HG02763 (cell line): ENCODE measurements around the gene TBPL1.
"Not testable (repeated sequence)": the region's sequence is repeated elsewhere in the genome, so short reads cannot be mapped to it uniquely, and the experiment has no call there.

Experiments
- ATAC-seq: cut with Tn5 transposase; IDR thresholded peaks from one replicate; pipeline ENCODE4 v1.9.1; 2021; ENCODE audit warnings: mild to moderate bottlenecking, moderate library complexity; ENCODE audit not compliant: unreplicated experiment

Gene TBPL1

GRCh38 chr6:133973109-133973971, 20.3 kb downstream of the TBPL1 start:
- no peak for ATAC-seq

DNA sequence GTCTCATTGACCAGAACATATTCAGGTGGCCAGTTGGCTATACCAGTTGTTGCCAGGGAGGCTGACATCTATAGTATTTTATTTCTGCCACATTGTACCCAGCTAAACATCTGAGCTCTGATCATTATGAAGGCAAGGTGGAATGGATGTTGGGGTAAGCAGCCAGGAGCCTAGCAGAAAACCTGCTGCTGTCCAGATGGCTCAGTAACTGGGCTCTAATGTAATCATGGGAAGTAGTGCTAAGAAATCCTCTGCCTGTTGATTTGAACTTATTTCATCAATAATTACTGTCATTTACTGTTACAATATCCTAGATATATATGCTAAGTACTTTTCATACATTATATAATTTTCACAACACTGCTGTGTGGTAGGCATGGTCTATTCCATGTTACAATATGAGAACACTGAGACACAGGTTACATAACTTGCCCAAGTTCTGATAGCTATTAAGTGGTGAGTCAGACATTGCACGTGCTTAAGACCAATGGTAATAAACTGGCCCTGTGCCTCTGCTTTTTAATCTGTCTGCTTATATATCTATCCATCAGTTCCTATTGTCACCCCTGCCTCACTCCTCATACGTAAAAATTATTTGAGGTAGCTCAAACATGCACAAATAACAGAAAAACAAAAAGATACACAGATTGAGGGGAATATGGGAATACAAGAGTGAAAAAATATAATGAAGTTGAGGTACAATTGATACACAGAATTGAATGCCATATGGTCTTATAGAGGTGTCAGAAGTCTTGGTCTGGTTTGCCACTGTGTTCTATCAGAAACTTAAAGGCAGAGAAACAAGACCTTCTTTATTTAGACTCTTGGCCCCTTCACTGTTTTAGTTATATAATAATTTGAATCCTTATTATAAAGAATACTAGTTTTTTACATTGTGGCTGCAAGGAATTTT, 25.2 kb downstream of the TBPL1 start:
- ATAC-seq, result peak; percentile 61

- ATAC-seq, result no peak
Observed at GRCh38 chr6:133978896-133979240, 25.8 kb downstream of the TBPL1 start.

GRCh38 chr6:133979269-133979963, 26.4 kb downstream of the TBPL1 start:
- ATAC-seq, result not testable (repeated sequence)

DNA sequence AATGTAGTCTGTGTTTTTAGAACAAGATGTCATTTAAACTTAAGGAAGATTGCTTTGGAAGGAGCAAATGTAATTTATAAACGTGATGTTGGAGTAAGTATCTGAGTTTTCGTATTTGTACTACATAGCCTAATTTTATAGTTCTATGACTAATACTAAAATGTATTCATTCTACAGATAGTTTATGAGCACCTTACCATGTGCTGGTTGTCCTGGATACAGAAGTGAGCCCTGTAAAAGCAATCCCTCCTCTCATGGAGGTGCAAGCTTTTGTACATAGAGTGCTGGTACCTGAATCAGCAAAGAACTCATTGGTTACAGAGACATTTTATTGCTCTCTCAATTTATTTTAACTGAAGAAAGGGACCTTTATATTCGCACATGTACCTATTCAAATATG, 27.1 kb downstream of the TBPL1 start:
- no peak for ATAC-seq

- no peak for ATAC-seq
Observed at GRCh38 chr6:133983099-133983939, 30.3 kb downstream of the TBPL1 start.

- no peak for ATAC-seq
Observed at GRCh38 chr6:133985970-133986369, 32.9 kb downstream of the TBPL1 start.

DNA sequence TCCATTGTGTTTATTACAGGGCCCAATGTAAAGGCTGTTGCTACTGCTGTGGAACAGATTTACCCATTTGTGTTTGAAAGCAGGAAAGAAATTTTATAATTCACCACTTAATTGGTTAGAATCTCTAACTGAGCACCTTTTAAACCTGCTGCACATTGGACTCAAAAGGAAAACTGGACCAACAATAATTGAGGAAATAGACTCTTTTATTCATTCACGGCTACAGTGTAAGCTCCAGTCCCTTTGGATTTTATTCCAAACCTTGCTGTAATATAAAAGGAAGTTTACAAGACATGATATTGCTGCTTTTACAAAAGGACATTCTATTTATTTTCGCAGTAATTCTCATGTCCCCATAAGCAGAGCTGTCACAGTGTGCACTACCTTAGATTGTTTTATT, 33.9 kb downstream of the TBPL1 start:
- no peak for ATAC-seq

- ATAC-seq, result no peak
Observed at GRCh38 chr6:133989525-133989924, 36.5 kb downstream of the TBPL1 start.

DNA sequence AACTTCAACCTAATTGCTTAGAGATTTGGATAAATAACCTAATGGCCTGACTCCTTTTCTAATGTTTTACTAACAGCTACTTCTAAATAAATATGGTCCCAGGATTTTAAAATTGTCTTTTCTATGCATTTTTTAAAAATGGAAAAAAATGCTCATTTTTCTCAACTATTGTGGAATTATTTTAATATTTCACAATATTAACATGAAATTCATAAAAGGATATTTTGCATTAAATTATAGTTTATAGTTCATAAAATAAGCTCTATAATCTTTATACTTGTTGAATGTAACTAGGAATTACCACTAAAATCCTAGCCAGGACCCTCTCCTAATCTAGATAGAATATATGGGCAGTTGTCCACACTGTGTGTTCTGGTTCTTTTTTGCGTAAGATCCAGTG, 37.3 kb downstream of the TBPL1 start:
- ATAC-seq, result no peak

DNA sequence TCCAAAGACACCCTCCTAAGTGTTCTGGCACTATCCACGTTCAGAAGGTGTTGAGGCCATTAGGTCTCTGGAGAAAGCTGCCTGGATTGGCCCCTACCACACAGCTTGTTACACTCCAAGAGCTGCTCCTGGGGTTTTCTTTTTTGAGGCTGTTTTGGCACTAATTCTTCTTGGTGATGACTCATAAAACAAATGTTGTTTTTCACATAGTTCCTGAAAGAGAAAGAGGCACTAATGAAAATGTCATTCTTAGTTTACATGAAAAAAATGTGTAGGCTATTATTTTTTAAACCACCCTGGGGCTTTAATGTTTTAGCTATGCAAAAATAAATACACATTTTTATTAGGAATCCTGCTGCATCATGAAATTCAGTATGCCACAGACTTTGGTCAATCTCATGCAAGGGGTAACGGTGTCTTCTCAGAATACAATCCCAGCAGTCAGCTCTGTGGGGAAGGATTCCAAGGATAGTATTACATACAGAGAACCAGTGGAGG, 38.1 kb downstream of the TBPL1 start:
- ATAC-seq, result no peak

DNA sequence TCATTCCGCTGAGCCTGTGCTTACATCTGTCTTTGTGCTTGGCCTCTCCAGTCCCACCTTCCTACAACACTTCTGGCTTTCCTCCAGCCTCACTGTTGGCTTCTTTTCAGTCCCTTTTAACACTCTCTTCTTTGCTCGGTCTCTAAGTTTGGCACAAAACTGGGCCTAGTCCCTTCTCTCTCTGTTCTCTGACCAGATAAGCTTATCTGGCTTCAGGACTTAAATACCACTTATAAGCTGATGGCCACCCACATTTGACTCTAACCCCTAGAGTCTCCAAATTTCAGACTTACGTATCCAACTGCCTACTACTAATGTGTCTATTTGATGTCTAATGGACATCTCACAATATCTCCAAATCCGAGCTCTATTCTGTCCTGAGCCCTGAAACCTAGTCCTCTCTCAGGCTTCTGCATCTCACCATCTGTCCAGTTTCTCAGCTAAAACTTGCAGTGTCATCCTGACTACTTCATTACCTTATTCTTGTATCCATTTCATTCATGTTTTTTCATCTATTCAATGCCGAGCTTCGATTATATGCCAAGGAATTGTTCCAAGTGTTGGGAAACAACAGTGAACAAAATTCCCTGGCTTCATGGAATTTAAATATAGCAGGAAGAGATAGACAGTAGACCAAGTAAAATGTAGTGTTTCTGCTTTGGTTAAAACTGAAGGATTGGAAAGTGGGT, 40.1 kb downstream of the TBPL1 start:
- ATAC-seq, result no peak

DNA sequence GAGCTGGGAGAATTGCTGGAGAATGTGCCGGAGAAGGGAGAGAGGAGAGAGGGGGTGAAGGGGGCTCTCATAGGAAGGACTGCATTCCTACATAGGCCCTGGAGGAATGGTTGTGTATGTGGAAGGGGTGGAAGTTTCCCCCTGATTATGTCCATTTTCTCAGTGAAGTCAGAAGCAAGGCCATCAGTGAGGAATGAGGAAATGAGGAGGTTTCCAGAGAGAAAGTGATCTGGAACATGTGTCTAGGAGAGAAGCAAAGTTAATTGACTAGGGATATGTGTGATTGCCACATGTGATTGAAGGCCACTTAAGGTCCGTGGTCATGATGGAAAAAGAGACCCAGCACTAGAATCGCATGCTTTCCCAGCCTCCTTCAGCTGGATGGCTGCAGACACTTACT, 42.3 kb downstream of the TBPL1 start:
- ATAC-seq, result no peak

GRCh38 chr6:133995758-133996157, 42.7 kb downstream of the TBPL1 start:
- no peak for ATAC-seq

- ATAC-seq, result no peak
Observed at GRCh38 chr6:133997267-133997666, 44.2 kb downstream of the TBPL1 start.

DNA sequence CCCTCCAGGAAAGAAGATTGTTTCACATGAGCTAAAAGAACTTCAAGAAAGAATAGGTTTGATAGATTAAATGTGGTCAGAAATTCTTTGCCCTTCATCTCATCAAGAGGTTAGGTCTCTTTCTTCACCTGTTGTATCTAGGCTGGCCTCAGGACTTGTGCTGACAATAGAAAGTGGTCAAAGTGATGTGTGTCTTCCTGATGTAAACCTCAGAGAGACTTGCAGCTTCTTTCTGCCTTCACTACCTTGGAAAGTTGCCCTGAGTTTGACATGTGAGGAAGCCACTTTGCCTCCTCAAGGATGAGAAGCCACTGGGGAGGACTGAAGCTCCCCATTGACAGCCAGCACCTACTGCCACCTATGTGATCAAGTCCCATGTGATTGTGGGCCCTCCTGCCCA, 46.3 kb downstream of the TBPL1 start:
- no peak for ATAC-seq

- ATAC-seq, result no peak
Observed at GRCh38 chr6:134000443-134000842, 47.4 kb downstream of the TBPL1 start.

DNA sequence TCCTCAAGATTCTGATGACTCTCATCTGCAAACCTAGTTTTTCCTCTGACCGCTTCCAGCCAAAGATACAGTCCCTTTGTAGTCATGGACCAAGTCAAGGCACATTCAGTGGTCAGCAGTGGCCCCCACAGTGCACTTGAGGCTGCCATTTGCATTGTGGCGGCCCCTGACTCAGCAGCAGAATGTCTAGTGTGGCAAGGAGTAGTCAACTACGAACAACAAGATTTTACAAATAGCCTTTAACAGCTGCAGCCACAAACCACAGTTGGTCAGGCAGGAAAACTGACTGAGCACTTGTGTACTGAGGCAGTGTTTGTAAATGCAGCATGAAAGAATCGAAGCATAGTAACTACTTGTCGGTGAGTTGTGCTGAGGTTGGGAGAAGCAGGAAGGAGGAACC, 49.8 kb downstream of the TBPL1 start:
- ATAC-seq, result no peak

- ATAC-seq, result no peak
Observed at GRCh38 chr6:134003542-134003951, 50.5 kb downstream of the TBPL1 start.

- ATAC-seq, result no peak
Observed at GRCh38 chr6:134004714-134005113, 51.7 kb downstream of the TBPL1 start.
